ENCODE results near the gene TLE1.
"Not testable (repeated sequence)": the region's sequence is repeated elsewhere in the genome, so short reads cannot be mapped to it uniquely, and the experiment has no call there.

Gene TLE1

DNA sequence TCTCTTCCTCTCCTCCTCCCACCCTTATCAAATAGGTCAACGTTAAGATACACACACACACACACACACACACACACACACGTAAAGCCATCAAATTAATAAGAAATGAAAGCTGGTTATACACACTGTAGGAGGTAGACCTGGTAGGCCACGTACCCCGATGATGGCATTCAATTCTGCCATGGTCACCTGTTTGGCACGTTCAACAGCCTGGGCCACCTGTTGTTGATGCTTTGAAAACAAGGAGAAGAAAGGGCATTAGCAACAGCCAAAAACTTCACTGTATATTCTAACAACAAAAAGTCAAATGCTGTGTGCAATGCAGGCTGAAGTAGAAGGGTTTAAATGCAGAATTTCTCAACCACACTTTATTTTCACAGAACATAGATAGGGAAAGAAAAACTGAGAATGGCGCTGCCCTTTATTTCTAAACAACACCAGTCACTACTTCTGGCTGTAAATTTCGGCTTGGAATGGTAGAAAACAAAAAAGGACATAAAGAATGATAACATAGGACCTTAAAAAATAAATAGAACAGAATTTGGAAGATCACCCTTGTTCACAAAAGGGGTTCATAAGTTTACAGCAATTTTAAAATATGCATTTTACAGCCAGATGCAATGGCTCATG, 37.2 kb downstream of the TLE1 start:
- DNase-seq: no peak

DNA sequence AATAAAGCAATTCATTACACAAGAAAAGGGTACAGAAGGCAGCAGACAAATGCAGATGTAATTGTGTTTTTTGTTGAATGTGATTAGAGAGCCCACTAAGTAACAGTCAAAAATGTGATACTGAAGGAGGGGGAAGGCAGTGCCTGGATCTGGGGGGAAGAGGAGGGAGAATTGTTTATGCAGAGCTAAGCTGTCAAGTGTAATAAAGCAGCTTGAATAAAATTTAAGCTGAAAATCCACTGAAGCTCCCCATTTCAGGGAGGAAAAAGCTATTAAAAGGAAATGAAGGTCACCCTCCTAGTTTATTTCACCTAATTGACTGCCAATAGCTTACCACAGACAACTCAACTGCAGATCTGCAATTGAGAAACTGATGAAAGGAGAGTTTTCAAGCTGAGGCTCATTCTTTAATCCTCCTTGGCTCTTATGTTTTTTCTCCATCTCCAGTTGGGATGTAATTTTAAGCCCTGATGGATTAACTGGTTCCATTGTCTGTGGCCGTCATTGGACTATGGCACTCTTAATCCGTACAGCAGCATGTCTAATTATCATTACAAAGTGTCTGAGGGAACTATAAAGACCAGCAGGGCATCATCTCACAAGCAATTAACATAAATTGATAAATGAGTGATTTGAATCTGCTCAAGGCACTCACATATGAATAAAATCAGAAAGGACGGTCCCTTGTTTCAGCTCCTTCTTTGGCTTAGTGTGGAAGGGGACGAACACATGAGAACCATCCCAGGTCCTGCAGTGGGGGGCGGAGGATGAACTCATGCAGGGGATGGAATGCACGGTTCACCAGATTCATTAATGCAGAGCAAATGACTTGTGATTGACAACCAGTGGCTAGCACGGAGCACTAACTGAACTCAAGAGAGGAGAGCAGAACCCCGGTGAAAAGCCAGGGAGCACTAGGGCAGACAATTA, 38.5 kb downstream of the TLE1 start:
- no peak for DNase-seq

DNA sequence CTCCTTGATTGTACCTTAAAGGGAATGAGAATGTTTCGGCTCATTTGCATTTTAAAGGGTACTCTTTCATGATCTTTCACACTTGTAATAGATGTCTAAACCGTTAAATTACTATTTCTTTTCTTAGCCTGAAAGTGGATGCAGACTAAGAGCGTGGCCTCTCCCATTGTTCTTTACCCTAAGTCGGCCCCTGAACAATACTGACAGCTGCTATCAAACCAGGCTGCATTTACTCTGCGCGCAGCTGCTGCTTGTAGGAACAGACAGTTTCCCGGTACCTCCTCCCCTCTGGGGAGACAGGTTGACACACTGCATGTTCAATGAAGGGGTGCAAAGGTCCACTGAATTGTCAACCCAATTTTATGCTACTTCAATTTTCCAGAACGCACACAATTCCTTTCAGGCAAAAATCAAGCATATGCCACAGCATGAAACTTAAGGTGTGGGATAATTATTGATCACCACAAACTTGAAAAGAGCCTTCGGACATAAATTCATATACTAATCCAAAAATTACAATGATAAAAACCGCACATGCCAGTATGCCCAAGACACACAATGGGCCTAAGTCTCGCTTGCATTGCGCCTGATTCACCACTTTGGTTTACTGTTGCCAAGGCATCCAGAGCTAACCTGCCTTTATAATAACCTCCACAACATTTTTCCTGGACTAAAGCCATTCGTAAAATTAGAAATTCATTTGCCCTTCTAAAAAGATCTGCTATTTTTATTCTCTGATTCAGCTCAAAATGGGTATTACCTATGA, 39.7 kb downstream of the TLE1 start:
- no peak for DNase-seq

- no peak for DNase-seq
Measured at GRCh38 chr9:81648891-81649290, 40.5 kb downstream of the TLE1 start.

DNA sequence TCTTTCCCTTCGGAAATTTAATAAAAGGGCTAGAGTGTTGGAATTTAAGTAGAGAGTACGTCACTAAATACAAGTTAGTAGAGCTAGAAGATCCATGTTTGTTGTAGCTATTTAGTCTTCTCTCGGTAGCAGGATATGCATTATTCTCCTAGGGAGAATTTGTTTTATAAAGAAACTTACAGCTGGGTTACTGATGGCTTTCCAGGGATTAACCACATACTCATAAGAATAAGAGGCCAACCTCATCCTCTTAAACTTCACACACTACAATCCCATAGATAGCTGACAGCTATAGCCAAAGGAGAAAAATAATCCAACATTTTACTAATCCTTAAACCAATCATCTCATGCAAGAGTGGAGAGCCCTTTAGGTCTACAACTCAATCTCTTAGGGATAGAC, 43.0 kb downstream of the TLE1 start:
- DNase-seq: no peak

DNA sequence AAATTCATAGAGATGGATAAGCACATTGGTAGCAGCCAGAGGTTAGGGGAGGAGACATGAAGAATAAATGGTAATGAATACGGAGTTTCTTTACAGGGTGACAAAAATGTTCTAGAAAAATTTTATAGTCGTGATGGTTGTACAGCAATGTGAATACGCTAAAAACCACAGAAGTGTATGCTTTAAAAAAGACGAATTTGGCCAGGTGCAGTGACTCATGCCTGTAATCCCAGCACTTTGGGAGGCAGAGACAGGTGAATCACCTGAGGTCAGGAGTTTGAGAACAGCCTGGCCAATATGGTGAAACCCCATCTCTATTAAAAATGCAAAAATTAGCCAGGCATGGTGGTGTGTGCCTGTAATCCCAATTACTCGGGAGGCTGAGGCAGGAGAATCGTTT, 44.8 kb downstream of the TLE1 start:
- DNase-seq: not testable (repeated sequence)

GRCh38 chr9:81637276-81637675, 52.1 kb downstream of the TLE1 start:
- no peak for DNase-seq

DNA sequence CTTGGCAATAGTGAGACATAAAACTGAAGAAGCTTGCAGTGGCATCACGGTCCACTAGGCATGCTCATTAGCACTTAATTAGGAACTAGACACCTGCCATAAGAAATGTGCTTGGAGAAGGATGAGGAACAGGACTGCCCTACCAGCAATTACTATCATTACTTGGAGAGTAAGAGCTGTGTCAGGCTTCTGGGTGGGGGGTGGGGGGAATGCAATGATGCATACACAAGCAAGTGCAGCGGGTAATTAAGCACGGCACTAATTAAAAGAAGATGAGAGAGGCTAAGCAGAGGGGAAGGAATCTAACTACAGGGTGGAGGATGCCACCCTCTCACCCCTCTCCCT, 53.1 kb downstream of the TLE1 start:
- DNase-seq: no peak

DNA sequence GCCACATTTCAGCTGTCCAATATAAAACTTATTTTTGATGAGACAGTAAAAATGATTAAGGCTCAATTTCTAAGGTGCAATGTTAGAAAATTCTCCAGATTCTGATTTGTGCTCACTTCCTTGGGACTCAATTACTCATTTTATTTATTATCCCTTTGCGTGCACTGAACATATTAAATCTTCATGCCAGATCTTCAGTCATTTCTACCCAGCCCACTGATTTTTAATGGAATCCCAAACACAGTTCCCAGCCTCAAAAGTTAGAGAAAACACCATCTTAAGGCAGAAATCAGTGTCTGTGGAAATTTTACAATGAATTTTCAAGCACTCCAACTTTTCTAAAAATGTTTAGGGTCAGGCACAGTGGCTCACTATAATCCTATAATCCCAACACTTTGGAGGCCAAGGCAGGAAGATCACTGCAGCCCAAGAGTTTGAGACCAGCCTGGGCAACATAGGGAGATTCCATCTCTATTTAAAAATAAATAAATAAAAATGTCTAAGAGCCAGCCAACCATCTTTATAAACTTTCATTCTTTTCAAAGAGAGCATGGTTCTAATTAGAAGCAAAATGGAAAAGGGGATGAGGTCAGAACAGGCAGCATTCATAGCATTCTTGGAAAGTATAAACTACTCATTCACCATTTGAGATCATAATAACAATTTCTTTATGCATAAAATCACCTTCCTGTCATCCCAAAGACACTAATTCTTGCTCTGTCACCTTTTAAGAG, 53.7 kb downstream of the TLE1 start:
- no peak for DNase-seq

- DNase-seq: no peak
Measured at GRCh38 chr9:81634915-81635516, 54.3 kb downstream of the TLE1 start.

- DNase-seq: no peak
Measured at GRCh38 chr9:81633952-81634854, 55.1 kb downstream of the TLE1 start.

DNA sequence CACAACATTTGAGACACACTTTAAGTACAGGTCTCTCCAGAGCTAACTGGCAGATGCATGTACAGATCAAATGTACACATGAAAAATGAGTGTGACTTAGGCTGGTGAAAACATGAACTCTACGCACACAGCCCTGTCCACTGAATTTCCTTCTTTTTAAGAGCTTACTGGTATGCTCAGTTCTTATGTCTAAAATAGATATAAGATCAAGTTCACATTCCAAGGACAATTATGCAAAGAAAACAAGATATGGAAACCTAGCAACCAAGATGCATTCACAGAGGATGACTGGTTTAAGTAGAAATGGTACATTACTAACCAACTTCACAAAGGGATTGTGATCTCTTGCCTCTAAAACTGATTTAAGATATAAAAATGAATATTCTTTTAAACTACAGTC, 56.7 kb downstream of the TLE1 start:
- no peak for DNase-seq

- DNase-seq: no peak
Measured at GRCh38 chr9:81631218-81631745, 58.1 kb downstream of the TLE1 start.

DNA sequence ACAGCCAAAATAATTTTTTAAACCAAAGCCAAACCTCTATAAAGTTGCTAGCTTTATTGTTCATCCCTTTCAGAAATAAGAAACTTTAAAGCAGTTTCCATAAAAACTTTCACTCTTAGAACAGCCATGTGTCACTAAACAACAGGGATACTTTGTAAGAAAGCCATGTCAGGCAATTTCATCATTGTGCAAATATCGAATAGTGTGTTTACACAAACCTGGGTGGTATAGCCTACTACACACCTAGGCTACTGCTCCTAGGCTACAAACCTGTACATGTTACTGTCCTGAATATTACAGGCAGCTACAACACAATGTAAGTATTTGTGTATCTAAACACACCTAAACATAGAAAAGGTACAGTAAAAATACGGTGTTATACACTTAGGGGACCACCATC, 59.9 kb downstream of the TLE1 start:
- no peak for DNase-seq

- no peak for DNase-seq
Measured at GRCh38 chr9:81628897-81629296, 60.5 kb downstream of the TLE1 start.

GRCh38 chr9:81627481-81627880, 61.9 kb downstream of the TLE1 start:
- no peak for DNase-seq

DNA sequence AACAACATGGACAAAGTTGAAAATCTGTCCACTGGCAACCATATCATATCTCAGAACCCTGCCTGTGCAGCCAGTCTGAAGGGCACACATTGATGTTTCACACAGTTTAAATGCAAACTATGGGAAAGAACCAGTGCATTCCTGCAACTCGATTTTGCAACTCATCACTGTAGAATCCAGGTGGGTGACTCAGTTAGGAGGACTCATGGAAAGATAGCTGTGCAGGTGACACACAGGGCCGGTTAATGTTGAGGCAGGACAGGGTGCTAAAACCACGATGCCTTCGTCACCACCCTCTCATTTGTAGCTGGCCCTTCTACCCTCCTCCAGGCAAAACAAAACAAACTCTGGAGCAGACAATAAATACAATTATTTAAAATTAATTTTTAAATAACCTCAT, 62.8 kb downstream of the TLE1 start:
- DNase-seq: no peak

DNA sequence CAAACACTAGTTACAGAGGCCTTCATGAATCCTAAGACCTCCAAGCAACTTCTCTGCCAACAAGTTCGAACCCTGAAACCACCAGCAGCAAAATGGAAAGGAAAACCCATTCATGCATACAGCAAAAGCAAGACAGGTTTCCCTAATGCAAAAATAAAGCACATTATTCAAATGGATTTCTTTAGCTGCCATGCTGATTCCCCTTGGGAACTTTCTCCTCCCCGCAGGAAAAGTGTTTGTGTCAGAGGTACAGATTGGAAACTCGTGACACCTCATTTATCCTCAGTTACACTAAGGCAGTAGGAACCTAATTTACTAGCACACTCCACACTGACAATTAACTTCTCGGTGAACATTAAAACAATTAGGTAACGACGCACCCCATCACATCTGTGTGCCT, 63.4 kb downstream of the TLE1 start:
- no peak for DNase-seq

- no peak for DNase-seq
Measured at GRCh38 chr9:81623778-81624177, 65.6 kb downstream of the TLE1 start.

GRCh38 chr9:81622471-81623255, 66.7 kb downstream of the TLE1 start:
- no peak for DNase-seq

Data from right forelimb (tissue), 1 donor.